Measurements from ENCODE around the gene CERS1. TPM values are rescaled to one million over a fixed set of nuclear protein-coding genes. Genes with fewer than 3 reads are reported as not detected.

Gene CERS1
- polyA plus RNA-seq, 3 donors: 5.1 to 5.6 (median 5.2) TPM

GRCh38 chr19:18876865-18877264, 19.1 kb downstream of the CERS1 start:
- no peak for DNase-seq (ENCODE audit: low read depth in 3 of 3, low spot score in 2 of 3)

- no peak for DNase-seq (ENCODE audit: low read depth in 3 of 3, low spot score in 2 of 3)
Observed at GRCh38 chr19:18875726-18876125, 20.2 kb downstream of the CERS1 start.

- DNase-seq (ENCODE audit: low read depth in 3 of 3, low spot score in 2 of 3): no peak
Observed at GRCh38 chr19:18871543-18871942, 24.4 kb downstream of the CERS1 start.

GRCh38 chr19:18870531-18871172, 25.3 kb downstream of the CERS1 start:
- no peak for DNase-seq (ENCODE audit: low read depth in 3 of 3, low spot score in 2 of 3)

- DNase-seq (ENCODE audit: low read depth in 3 of 3, low spot score in 2 of 3): no peak
Observed at GRCh38 chr19:18869781-18870530, 26.0 kb downstream of the CERS1 start.

GRCh38 chr19:18869023-18869618, 26.8 kb downstream of the CERS1 start:
- no peak for DNase-seq (ENCODE audit: low read depth in 3 of 3, low spot score in 2 of 3)

GRCh38 chr19:18868380-18869022, 27.5 kb downstream of the CERS1 start:
- DNase-seq (ENCODE audit: low read depth in 3 of 3, low spot score in 2 of 3): no peak

- DNase-seq (ENCODE audit: low read depth in 3 of 3, low spot score in 2 of 3): no peak
Observed at GRCh38 chr19:18867751-18868150, 28.2 kb downstream of the CERS1 start.

GRCh38 chr19:18867199-18867598, 28.8 kb downstream of the CERS1 start:
- DNase-seq (ENCODE audit: low read depth in 3 of 3, low spot score in 2 of 3): no peak

GRCh38 chr19:18866800-18867123, 29.2 kb downstream of the CERS1 start:
- no peak for DNase-seq (ENCODE audit: low read depth in 3 of 3, low spot score in 2 of 3)

GRCh38 chr19:18865973-18866799, 29.8 kb downstream of the CERS1 start:
- no peak for DNase-seq (ENCODE audit: low read depth in 3 of 3, low spot score in 2 of 3)

GRCh38 chr19:18865106-18865972, 30.6 kb downstream of the CERS1 start:
- no peak for DNase-seq (ENCODE audit: low read depth in 3 of 3, low spot score in 2 of 3)

- DNase-seq (ENCODE audit: low read depth in 3 of 3, low spot score in 2 of 3): no peak
Observed at GRCh38 chr19:18863843-18864362, 32.1 kb downstream of the CERS1 start.

GRCh38 chr19:18862976-18863842, 32.7 kb downstream of the CERS1 start:
- DNase-seq (ENCODE audit: low read depth in 3 of 3, low spot score in 2 of 3): no peak

GRCh38 chr19:18861917-18862316, 34.0 kb downstream of the CERS1 start:
- DNase-seq (ENCODE audit: low read depth in 3 of 3, low spot score in 2 of 3): no peak

- no peak for DNase-seq (ENCODE audit: low read depth in 3 of 3, low spot score in 2 of 3)
Observed at GRCh38 chr19:18861235-18861634, 34.7 kb downstream of the CERS1 start.

- no peak for DNase-seq (ENCODE audit: low read depth in 3 of 3, low spot score in 2 of 3)
Observed at GRCh38 chr19:18860725-18861124, 35.2 kb downstream of the CERS1 start.

- DNase-seq (ENCODE audit: low read depth in 3 of 3, low spot score in 2 of 3): no peak
Observed at GRCh38 chr19:18860302-18860700, 35.7 kb downstream of the CERS1 start.

All from right renal cortex interstitium (tissue), 3 donors.